Stimulated activated CD4-positive, alpha-beta T cell treated with anti-CD3 and anti-CD28 coated beads, Interleukin-4, amount 100 ng/mL, for 4 hours (primary cell): ENCODE results near the gene USP14.

Source experiments
- DNase-seq, 2 experiments: peaks; one replicate each; pipeline ENCODE4 v3.0.0-alpha.2; 2020

USP14 gene

DNA sequence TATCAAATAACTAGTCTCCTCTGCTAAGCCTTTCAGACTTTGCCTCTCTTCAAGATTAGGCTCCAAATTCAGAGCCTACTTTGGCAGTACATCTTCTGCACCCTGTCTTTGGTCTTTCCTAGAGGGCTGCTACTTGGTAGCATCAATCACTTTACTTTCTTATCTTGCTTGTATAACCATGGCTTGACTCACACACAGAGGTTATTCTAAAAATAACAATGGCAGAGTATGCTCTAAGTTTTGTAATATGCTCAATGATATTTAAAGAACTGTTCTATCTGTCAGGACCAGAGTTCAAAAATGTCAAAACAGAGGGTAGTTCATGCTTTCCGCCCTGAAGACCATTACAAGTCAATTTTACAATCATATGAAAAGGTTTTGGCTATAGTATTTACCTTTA lies 81.8 kb downstream of the USP14 start:
- no peak for DNase-seq

DNA sequence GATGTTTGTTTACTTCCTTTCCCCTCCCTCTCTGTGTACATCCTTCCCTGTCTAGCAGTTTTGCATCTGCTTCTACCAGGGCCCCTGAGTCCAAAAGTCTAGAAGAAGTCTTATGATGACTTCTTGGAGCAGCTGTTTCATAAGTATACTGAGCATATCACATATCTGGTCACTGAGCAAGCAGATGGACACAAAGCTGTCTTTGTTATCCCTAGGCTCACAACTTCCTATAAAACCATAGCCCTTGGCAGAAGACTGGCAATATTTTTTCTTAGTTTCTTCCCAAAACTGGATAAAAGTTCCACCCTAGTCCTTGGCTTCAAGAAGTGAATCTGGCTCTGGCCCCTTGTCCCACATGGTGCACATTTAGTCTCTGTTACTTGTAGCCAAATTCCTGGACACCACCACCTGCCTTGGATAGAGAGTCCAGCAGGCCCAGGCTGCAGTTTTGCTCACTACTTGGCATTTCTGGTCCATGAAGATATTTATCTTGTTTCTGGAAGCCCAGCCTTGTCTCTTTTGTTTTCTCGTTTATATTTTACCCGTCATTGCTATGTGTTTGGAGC lies 87.0 kb downstream of the USP14 start:
- no peak for DNase-seq

- DNase-seq: no peak
Measured at GRCh38 chr18:248053-248452, 89.7 kb downstream of the USP14 start.

DNA sequence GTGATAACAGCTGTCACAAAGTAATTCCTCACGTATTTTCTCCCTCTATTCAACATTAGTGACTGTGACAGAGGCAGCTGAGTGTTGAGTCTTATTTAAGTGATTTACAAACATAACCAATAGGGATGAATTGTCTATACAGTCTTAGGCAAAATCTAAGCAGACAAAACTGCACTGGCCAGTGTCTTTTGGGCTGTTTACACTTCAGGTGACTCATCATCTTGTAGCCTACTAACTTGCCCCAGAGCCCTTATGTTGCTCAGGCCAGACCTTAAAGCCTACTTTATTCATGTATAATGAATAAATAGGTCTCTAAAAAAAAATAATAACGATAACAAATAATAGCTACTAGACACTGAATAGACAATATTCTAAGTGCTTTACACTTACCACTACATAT lies 92.3 kb downstream of the USP14 start:
- no peak for DNase-seq

GRCh38 chr18:251572-251971 lies 93.2 kb downstream of the USP14 start:
- DNase-seq: no peak

- no peak for DNase-seq
Measured at GRCh38 chr18:253121-253520, 94.8 kb downstream of the USP14 start.

GRCh38 chr18:255171-255570 lies 96.8 kb downstream of the USP14 start:
- no peak for DNase-seq

DNA sequence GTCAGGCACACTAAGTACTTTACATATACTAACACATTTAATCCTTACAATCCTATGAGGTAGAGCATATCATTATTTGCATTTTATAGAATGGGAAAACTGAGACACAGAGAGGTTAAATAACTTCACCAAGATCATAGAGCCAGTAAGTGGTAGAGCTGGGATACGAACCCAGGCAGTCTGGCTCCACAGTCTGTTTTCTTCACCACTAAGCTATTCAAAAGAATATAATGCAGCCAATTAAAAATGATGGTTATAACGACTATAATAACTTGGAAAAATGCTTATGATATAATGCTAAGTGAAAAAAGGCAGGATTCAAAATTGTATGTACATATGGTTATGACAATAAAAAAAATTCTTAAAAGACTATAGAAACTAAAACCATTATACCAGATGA lies 102.2 kb downstream of the USP14 start:
- no peak for DNase-seq

DNA sequence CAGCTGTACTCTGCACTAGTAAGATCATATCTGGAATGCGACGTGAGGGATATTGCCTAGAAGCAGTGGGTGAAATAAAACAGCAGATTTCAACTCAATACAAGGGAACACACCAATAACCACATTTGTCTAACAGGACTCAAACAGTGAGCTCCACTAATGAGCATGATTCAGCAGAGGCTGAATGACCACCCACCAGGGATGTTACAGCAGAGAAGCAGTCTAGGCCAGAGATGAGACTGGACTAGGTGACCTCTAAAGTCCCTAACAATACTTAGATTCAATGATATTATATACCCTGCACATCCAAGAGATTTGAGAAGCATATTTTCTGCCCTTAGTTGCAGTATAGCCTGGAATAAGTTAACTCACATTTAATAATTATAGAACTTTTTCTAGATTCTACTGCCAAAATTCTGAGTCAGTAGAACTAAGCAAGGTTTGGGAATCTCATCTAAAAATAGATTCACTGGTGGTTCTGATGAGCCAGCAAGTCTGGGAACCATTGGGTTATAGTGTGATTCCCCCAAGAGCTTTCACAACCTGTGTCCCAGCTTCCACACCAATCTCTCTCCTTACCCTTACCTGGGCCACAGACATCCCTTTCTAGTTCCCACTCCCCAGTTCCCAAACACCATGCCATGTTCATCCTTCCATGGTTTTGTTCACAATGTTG lies 103.2 kb downstream of the USP14 start:
- DNase-seq: no peak
